GM18508 (cell line): Measurements from ENCODE around the gene PCED1B.
"Not testable (repeated sequence)": the region's sequence is repeated elsewhere in the genome, so short reads cannot be mapped to it uniquely, and the experiment has no call there.

Experiments
- ATAC-seq: cut with Tn5 transposase; IDR thresholded peaks from one replicate; pipeline ENCODE4 v1.9.1; 2021; ENCODE audit warnings: moderate number of reproducible peaks; ENCODE audit not compliant: insufficient read depth, unreplicated experiment

The PCED1B gene

GRCh38 chr12:47112679-47113078 is 33.3 kb downstream of the PCED1B start:
- ATAC-seq = no peak

- ATAC-seq = no peak
Observed at GRCh38 chr12:47114481-47114892, 35.1 kb downstream of the PCED1B start.

GRCh38 chr12:47117305-47117704 is 37.9 kb downstream of the PCED1B start:
- not testable (repeated sequence) for ATAC-seq

- no peak for ATAC-seq
Observed at GRCh38 chr12:47120736-47121135, 41.3 kb downstream of the PCED1B start.

GRCh38 chr12:47121146-47121545 is 41.7 kb downstream of the PCED1B start:
- no peak for ATAC-seq

- no peak for ATAC-seq
Observed at GRCh38 chr12:47122602-47123001, 43.2 kb downstream of the PCED1B start.

GRCh38 chr12:47123730-47124129 is 44.3 kb downstream of the PCED1B start:
- no peak for ATAC-seq

- no peak for ATAC-seq
Observed at GRCh38 chr12:47124451-47124850, 45.0 kb downstream of the PCED1B start.

GRCh38 chr12:47126246-47126645 is 46.8 kb downstream of the PCED1B start:
- ATAC-seq = no peak

GRCh38 chr12:47131011-47131410 is 51.6 kb downstream of the PCED1B start:
- ATAC-seq = no peak

GRCh38 chr12:47134005-47134404 is 54.6 kb downstream of the PCED1B start:
- ATAC-seq = no peak

- no peak for ATAC-seq
Observed at GRCh38 chr12:47135578-47135977, 56.2 kb downstream of the PCED1B start.

GRCh38 chr12:47139000-47139681 is 59.7 kb downstream of the PCED1B start:
- ATAC-seq = no peak

GRCh38 chr12:47141459-47141858 is 62.0 kb downstream of the PCED1B start:
- ATAC-seq = no peak

- ATAC-seq = no peak
Observed at GRCh38 chr12:47144769-47145168, 65.3 kb downstream of the PCED1B start.

GRCh38 chr12:47145188-47145587 is 65.8 kb downstream of the PCED1B start:
- ATAC-seq = no peak

GRCh38 chr12:47147739-47148138 is 68.3 kb downstream of the PCED1B start:
- no peak for ATAC-seq

GRCh38 chr12:47149146-47149545 is 69.7 kb downstream of the PCED1B start:
- ATAC-seq = no peak

GRCh38 chr12:47152095-47152494 is 72.7 kb downstream of the PCED1B start:
- ATAC-seq = no peak

- ATAC-seq = no peak
Observed at GRCh38 chr12:47155457-47156166, 76.2 kb downstream of the PCED1B start.

GRCh38 chr12:47156167-47156736 is 76.8 kb downstream of the PCED1B start:
- ATAC-seq = no peak

- no peak for ATAC-seq
Observed at GRCh38 chr12:47158792-47159191, 79.4 kb downstream of the PCED1B start.
